A549 (cell line): ENCODE data around the gene SPAG4. TPM values are rescaled to one million over a fixed set of nuclear protein-coding genes. Genes with fewer than 3 reads are reported as not detected.
A peak's percentile ranks its signal among the peaks of the same experiment; 100 is the strongest.

Experiments used
- ATAC-seq, 2 experiments: fragments of 200-7000 bp in 1 of 2; fragments of >200 bp in 1 of 2; cut with Nextera tagmentation in 1 of 2; cut with Tn5 transposase in 1 of 2; 3 replicates each; pipeline versions ENCODE4 v1.8.0 to v1.9.1; 2018 to 2020; ENCODE audit warnings: mild to moderate bottlenecking in 1 of 2, moderate library complexity in 1 of 2
- CTCF ChIA-PET: fragments of 300-600 bp; sonication (Branson Sonifier 250); formaldehyde crosslinking; extraction: SDS; loops from one replicate; lab custom pipeline; 2021; ENCODE audit warnings: antibody characterized with exemption, inconsistent platforms; lab: Yijun Ruan, JAX
- POLR2A ChIA-PET: fragments of 350-600 bp; formaldehyde crosslinking; extraction: SDS; loops from one replicate; lab custom pipeline; 2021; ENCODE audit warnings: antibody characterized with exemption, inconsistent platforms; lab: Yijun Ruan, JAX
- DNase-seq, 2 experiments: peaks; one replicate each; pipeline versions ENCODE4 v3.0.0 to v3.0.0-alpha.2; 2011 to 2016; ENCODE audit warnings: low read depth in 1 of 2, low spot score in 1 of 2
- FAIRE-seq: peaks from 2 replicates; lab custom pipeline; 2011; peaks lifted over from hg19 to GRCh38; lab: Jason Lieb, UNC
- H3K27ac ChIP-seq, 2 experiments: fragments of >200 bp; sonication (Bioruptor Twin); formaldehyde crosslinking; 3 replicates each; pipeline ENCODE4 v1.5.1; 2016 to 2017
- H3K4me1 ChIP-seq: fragments of >200 bp; sonication (Bioruptor Twin); formaldehyde crosslinking; 3 replicates; pipeline ENCODE4 v1.6.1; 2016
- H3K4me2 ChIP-seq: fragments of >200 bp; sonication (Bioruptor Twin); formaldehyde crosslinking; 3 replicates; pipeline ENCODE4 v1.6.1; 2016
- H3K4me3 ChIP-seq: fragments of >200 bp; sonication (Bioruptor Twin); formaldehyde crosslinking; 3 replicates; pipeline ENCODE4 v1.5.1; 2016
- H3K9me3 ChIP-seq: fragments of >200 bp; sonication (Bioruptor Twin); formaldehyde crosslinking; 3 replicates; pipeline ENCODE4 v1.6.1; 2016
- BCL3 ChIP-seq: fragments of >200 bp; sonication (Bioruptor Twin); formaldehyde crosslinking; IDR thresholded peaks from 3 replicates; pipeline ENCODE4 v1.6.1; 2016
- CBX8 ChIP-seq: fragments of 200-600 bp; sonication (generic); IDR thresholded peaks from 2 replicates; pipeline ENCODE4 v1.6.1; 2016
- CEBPB ChIP-seq, 2 experiments: fragments of >200 bp in 1 of 2; sonication (Bioruptor Twin) in 1 of 2; formaldehyde crosslinking in 1 of 2; IDR thresholded peaks; 2 replicates each; pipeline ENCODE4 v1.6.1; 2012 to 2016
- CHD2 ChIP-seq: fragments of 150-350 bp; IDR thresholded peaks from 2 replicates; pipeline ENCODE4 v1.6.1; 2014; ENCODE audit warnings: low read length; ENCODE audit not compliant: partially characterized antibody
- CHD4 ChIP-seq: fragments of 200-600 bp; sonication (generic); IDR thresholded peaks from 2 replicates; pipeline ENCODE4 v1.6.1; 2016; ENCODE audit warnings: antibody characterized with exemption, mild to moderate bottlenecking, borderline replicate concordance
- CTCF ChIP-seq: fragments of >200 bp; sonication (Bioruptor Twin); formaldehyde crosslinking; IDR thresholded peaks from 3 replicates; pipeline ENCODE4 v1.5.1; 2016
- EHF ChIP-seq: fragments of 250-450 bp; sonication (Bioruptor Pico); IDR thresholded peaks from 2 replicates; pipeline ENCODE4 v1.5.0; 2020; ENCODE audit warnings: mild to moderate bottlenecking
- EHMT2 ChIP-seq: fragments of 200-600 bp; sonication (generic); IDR thresholded peaks from 2 replicates; pipeline ENCODE4 v1.6.1; 2016; ENCODE audit warnings: antibody characterized with exemption, low read depth, mild to moderate bottlenecking, moderate library complexity
- ELK1 ChIP-seq: fragments of 150-350 bp; IDR thresholded peaks from 2 replicates; pipeline ENCODE4 v1.6.1; 2014; ENCODE audit warnings: low read depth, mild to moderate bottlenecking, low read length
- EP300 ChIP-seq, 2 experiments: fragments of >200 bp; sonication (Bioruptor Twin); formaldehyde crosslinking; IDR thresholded peaks; 2 replicates in 1 of 2; 3 replicates in 1 of 2; pipeline ENCODE4 v1.6.1; 2016 to 2017
- ESRRA ChIP-seq: fragments of 150-350 bp; IDR thresholded peaks from 2 replicates; pipeline ENCODE4 v1.6.1; 2014; ENCODE audit warnings: mild to moderate bottlenecking, low read length, borderline replicate concordance
- FOSB ChIP-seq: fragments of 250-450 bp; sonication (Bioruptor Pico); IDR thresholded peaks from 2 replicates; pipeline ENCODE4 v1.5.0; 2020; ENCODE audit warnings: mild to moderate bottlenecking, moderate library complexity
- HOXB13 ChIP-seq: fragments of 250-450 bp; sonication (Bioruptor Pico); IDR thresholded peaks from 2 replicates; pipeline ENCODE4 v1.5.0; 2020; ENCODE audit warnings: low read depth, mild to moderate bottlenecking, moderate library complexity
- JUN ChIP-seq, 2 experiments: fragments of >200 bp; sonication (Bioruptor Twin); formaldehyde crosslinking; IDR thresholded peaks; 2 replicates in 1 of 2; 3 replicates in 1 of 2; pipeline ENCODE4 v1.6.1; 2016 to 2017
- KDM1A ChIP-seq: fragments of 200-600 bp; sonication (generic); IDR thresholded peaks from 2 replicates; pipeline ENCODE4 v1.6.1; 2016; ENCODE audit warnings: low read depth, mild to moderate bottlenecking
- KDM5A ChIP-seq: fragments of 200-600 bp; sonication (generic); IDR thresholded peaks from 2 replicates; pipeline ENCODE4 v1.6.1; 2016; ENCODE audit warnings: antibody characterized with exemption, mild to moderate bottlenecking
- MYC ChIP-seq: IDR thresholded peaks from 2 replicates; pipeline ENCODE4 v1.6.1; 2012; ENCODE audit warnings: mild to moderate bottlenecking, inconsistent platforms, low read length, improper control_type of control experiment, borderline replicate concordance
- NR3C1 ChIP-seq: fragments of >200 bp; sonication (Bioruptor Twin); formaldehyde crosslinking; IDR thresholded peaks from 3 replicates; pipeline ENCODE4 v1.6.1; 2017
- PHF8 ChIP-seq: fragments of 200-600 bp; sonication (generic); IDR thresholded peaks from 2 replicates; pipeline ENCODE4 v1.6.1; 2016; ENCODE audit warnings: low read depth, mild to moderate bottlenecking, antibody characterized with exemption, moderate library complexity, borderline replicate concordance
- POLR2AphosphoS2 ChIP-seq: conservative IDR thresholded peaks from 2 replicates; pipeline ENCODE4 v1.6.1; 2012; ENCODE audit warnings: low read length, improper control_type of control experiment, inconsistent platforms
- RAD21 ChIP-seq, 2 experiments: fragments of >200 bp in 1 of 2; sonication (Bioruptor Twin) in 1 of 2; formaldehyde crosslinking in 1 of 2; IDR thresholded peaks in 1 of 2; conservative IDR thresholded peaks in 1 of 2; 2 replicates in 1 of 2; 3 replicates in 1 of 2; pipeline ENCODE4 v1.6.1; 2012 to 2018; ENCODE audit warnings: inconsistent platforms in 1 of 2
- RCOR1 ChIP-seq: fragments of 150-350 bp; IDR thresholded peaks from 2 replicates; pipeline ENCODE4 v1.6.1; 2014; ENCODE audit warnings: antibody characterized with exemption, low read length, low read depth
- REST ChIP-seq: fragments of 200-600 bp; sonication (generic); IDR thresholded peaks from 2 replicates; pipeline ENCODE4 v1.6.1; 2016; ENCODE audit warnings: antibody characterized with exemption, mild to moderate bottlenecking, moderate library complexity
- RFX5 ChIP-seq: fragments of 450-650 bp; IDR thresholded peaks from 2 replicates; pipeline ENCODE4 v1.7.1; 2014; ENCODE audit warnings: antibody characterized with exemption, mild to moderate bottlenecking, moderate library complexity
- SMC3 ChIP-seq: fragments of >200 bp; sonication (Bioruptor Twin); formaldehyde crosslinking; IDR thresholded peaks from 3 replicates; pipeline ENCODE4 v1.6.1; 2018; ENCODE audit warnings: inconsistent platforms
- TP53 ChIP-seq: fragments of 250-450 bp; sonication (Bioruptor Pico); IDR thresholded peaks from 2 replicates; pipeline ENCODE4 v1.5.0; 2021; ENCODE audit warnings: mild to moderate bottlenecking, moderate library complexity
- USF2 ChIP-seq: fragments of 450-650 bp; IDR thresholded peaks from 2 replicates; pipeline ENCODE4 v1.6.1; 2014; ENCODE audit warnings: antibody characterized with exemption
- ZFP36 ChIP-seq: fragments of 450-650 bp; IDR thresholded peaks from 2 replicates; pipeline ENCODE4 v1.6.1; 2014; ENCODE audit warnings: borderline replicate concordance; ENCODE audit not compliant: partially characterized antibody
- ZNF302 ChIP-seq: fragments of 250-450 bp; sonication (Bioruptor Pico); IDR thresholded peaks from 2 replicates; pipeline ENCODE4 v1.9.0; 2021; ENCODE audit warnings: inconsistent platforms, mild to moderate bottlenecking, moderate library complexity
- WGBS: methylation state at CpG from one replicate; pipeline ENCODE4 v1.1.6; 2017; ENCODE audit errors: missing lambda C conversion rate; 5-methylcytosine and 5-hydroxymethylcytosine counted together
- polyA minus RNA-seq: library from RNA; depleted of rRNA, polyadenylated mRNA; stranded (reverse); fragments of >200 nt; gene quantifications from 2 replicates; pipeline ENCODE4 v1.2.3, GENCODE V29; 2011; rRNA and poly(A)+ RNA removed
- polyA plus RNA-seq, 4 experiments: library from polyadenylated mRNA; depleted of rRNA in 3 of 4; stranded (reverse); fragments of >200 nt; fragmentation: RNase III in 1 of 4; extraction: RNeasy Plus Mini Kit Qiagen cat#74134 plus additional on column Dnase treatment in 1 of 4; gene quantifications; 2 replicates in 3 of 4; 3 replicates in 1 of 4; pipeline ENCODE4 v1.2.3, GENCODE V29; 2011 to 2017

SPAG4 gene
- polyA plus RNA-seq (2011; rRNA removed): 5.0 and 7.9 TPM in 2 replicates
- 4.4 TPM in 2 replicates for polyA plus RNA-seq (2012; cell fraction: cytosol; rRNA removed)
- 13.1 and 16.5 TPM in 2 replicates for polyA plus RNA-seq (2012; cell fraction: nucleus; rRNA removed)
- polyA plus RNA-seq (2017; fragmentation: RNase III; extraction: RNeasy Plus Mini Kit Qiagen cat#74134 plus additional on column Dnase treatment): 2.6 to 4.6 TPM (median 4.4 TPM) in 3 replicates
- 3.2 and 7.2 TPM in 2 replicates for polyA minus RNA-seq

GRCh38 chr20:35615667-35616464, at the start of gene SPAG4:
TSS of gene SPAG4 (plus strand) at chr20:35615829. CDS start at chr20:35616004, 175 bp downstream.
- 2% methylated on average over 20 of the region's 68 CpGs for WGBS
- peak; percentile 98 to 100 for DNase-seq
- TF ChIP-seq HOXB13 (CRISPR knock-in tag): peak; percentile 84; the same call in 1 of the 2 replicates
- TF ChIP-seq KDM5A: no peak
- no peak for TF ChIP-seq EHMT2
- TF ChIP-seq MYC: 0 out of 2 replicates have a peak, but pooled peaks have one; percentile 44
- TF ChIP-seq EP300 (IDR thresholded peaks at IDR 0.05): no peak
- TF ChIP-seq JUN (IDR thresholded peaks at IDR 0.05): peak; percentile 22 to 83; a peak in 3 of 5 replicates
- no peak for TF ChIP-seq CHD2
- TF ChIP-seq ZFP36: no peak
- no peak for TF ChIP-seq CHD4
- TF ChIP-seq RAD21 (conservative IDR thresholded peaks at IDR 0.05 in 1 of 2, IDR thresholded peaks at IDR 0.05 in 1 of 2): no peak
- TF ChIP-seq EHF: peak; percentile 79; the same call in 1 of the 2 replicates
- TF ChIP-seq USF2: peak; percentile 41; the same call in 1 of the 2 replicates
- no peak; the same call in 1 of the 2 replicates for TF ChIP-seq REST
- no peak for TF ChIP-seq RCOR1
- TF ChIP-seq FOSB (CRISPR knock-in tag): no peak
- no peak for TF ChIP-seq KDM1A
- TF ChIP-seq CBX8: no peak
- no peak for TF ChIP-seq CEBPB (IDR thresholded peaks at IDR 0.05)
- TF ChIP-seq CTCF: no peak
- TF ChIP-seq POLR2AphosphoS2: no peak
- peak; percentile 65; the same call in 1 of the 2 replicates for TF ChIP-seq RFX5
- peak; percentile 93 for TF ChIP-seq TP53 (CRISPR knock-in tag)
- TF ChIP-seq PHF8: peak; percentile 91
- no peak for TF ChIP-seq NR3C1
- 0 out of 3 replicates have a peak, but pooled peaks have one; percentile 45 for TF ChIP-seq BCL3
- no peak for TF ChIP-seq ELK1
- no peak for TF ChIP-seq ESRRA
- no peak for TF ChIP-seq ZNF302 (CRISPR knock-in tag)
- no peak for TF ChIP-seq SMC3

More at GRCh38 chr20:35615667-35616464, at the start of gene SPAG4:
- ATAC-seq (peak; percentile 40 to 83), FAIRE-seq (no peak)
- POLR2A ChIA-PET: interaction anchor here (0.5 to 4.2 kb wide), 16 partner anchors 12 to 1163 kb away, joined by 3 to 51 read pairs (median 4); partner anchors contain the start of genes CEP250, CPNE1, MMP24OS and NFS1
- peaks cover 18% of the 10 kb centered on the region for H3K4me1 ChIP-seq
- peak within 1 kb of the TSS; percentile 85 to 95 for H3K27ac ChIP-seq
- CTCF ChIA-PET: interaction anchor here (1.0 to 6.6 kb wide), 4 partner anchors 11 to 523 kb away, joined by 3 to 44 read pairs (median 9); partner anchors contain the start of gene TRPC4AP
- peak within 1 kb of the TSS; percentile 87 for H3K4me2 ChIP-seq
- H3K9me3 ChIP-seq: no peaks in the 10 kb centered on the region
- peak within 1 kb of the TSS; percentile 61 for H3K4me3 ChIP-seq
